ENCODE data around the gene PCED1B. TPM values are rescaled to one million over a fixed set of nuclear protein-coding genes. Genes with fewer than 3 reads are reported as not detected.

Gene PCED1B
- total RNA-seq, 1 experiment from 2014 or later = 0.86 TPM

GRCh38 chr12:47214001-47214619, 134.7 kb downstream of the PCED1B start:
- Histone ChIP-seq H3K9me2 (ENCODE audit: insufficient read depth) (no peaks in the 10 kb centered on the region), H3K27me3 (ENCODE audit: insufficient read depth, low read length) (no peaks in the 10 kb centered on the region), H4K20me1 (ENCODE audit: insufficient read depth) (no peaks in the 10 kb centered on the region), H3K79me2 (ENCODE audit: insufficient read depth, low read length) (no peaks in the 10 kb centered on the region), H3K27ac (ENCODE audit: low read depth, low read length) (no peak overlapping the region), H3K4me3 (replicated peaks in 1 of 2; ENCODE audit: low read depth in 1 of 2, low read length in 2 of 2) (no peak overlapping the region), H3K9me3 (ENCODE audit: control insufficient read depth in 1 of 2, insufficient read depth in 1 of 2, low read depth in 1 of 2, low read length in 2 of 2) (no peaks in the 10 kb centered on the region), H3K36me3 (ENCODE audit: control insufficient read depth in 1 of 2, insufficient read depth in 2 of 2, low read length in 2 of 2) (no peaks in the 10 kb centered on the region), H3K4me1 (ENCODE audit: control insufficient read depth in 1 of 2, insufficient read depth in 2 of 2, low read length in 2 of 2) (peaks cover 3 to 13% of the 10 kb centered on the region in 2 experiments; a peak in 3 of 4 replicates), H2AFZ (ENCODE audit: low read depth, low read length, poor library complexity, severe bottlenecking) (no peak overlapping the region), H3K4me2 (ENCODE audit: low read length) (no peak overlapping the region), H3K9ac (ENCODE audit: low read length) (no peak overlapping the region)
- no TSS peak for BruUV-seq (replicated peaks)
- ATAC-seq (no peak), DNase-seq (ENCODE audit: low read depth, low spot score) (no peak)
- intact Hi-C loops (cut with micrococcal nuclease) = no loop called here
- ChIA-PET RAD21 (ENCODE audit: low non-redundant PET in 1 of 2, low total read pairs in 2 of 2, uncharacterized antibody in 2 of 2, unreplicated experiment in 2 of 2) (no interaction called here), POLR2A (no interaction called here), CTCF (interaction anchor here (1.0 kb wide), 1 partner anchor 13 kb away, joined by 3 read pairs; no protein-coding TSS in a partner anchor)
- TF ChIP-seq CEBPB (IDR thresholded peaks at IDR 0.05; ENCODE audit: low read depth) = no peak
- no peak for TF ChIP-seq YY1 (IDR thresholded peaks at IDR 0.05; ENCODE audit: extremely low read depth, insufficient replicate concordance, low read depth, low read length)
- TF ChIP-seq ZNF274 (IDR thresholded peaks at IDR 0.05; ENCODE audit: low read depth, low read length) = no peak
- TF ChIP-seq ZFX (IDR thresholded peaks at IDR 0.05) = no peak
- no peak for TF ChIP-seq EZH2 (IDR thresholded peaks at IDR 0.05)
- no peak for TF ChIP-seq ELF1 (IDR thresholded peaks at IDR 0.05; ENCODE audit: borderline replicate concordance, low read depth)

DNA sequence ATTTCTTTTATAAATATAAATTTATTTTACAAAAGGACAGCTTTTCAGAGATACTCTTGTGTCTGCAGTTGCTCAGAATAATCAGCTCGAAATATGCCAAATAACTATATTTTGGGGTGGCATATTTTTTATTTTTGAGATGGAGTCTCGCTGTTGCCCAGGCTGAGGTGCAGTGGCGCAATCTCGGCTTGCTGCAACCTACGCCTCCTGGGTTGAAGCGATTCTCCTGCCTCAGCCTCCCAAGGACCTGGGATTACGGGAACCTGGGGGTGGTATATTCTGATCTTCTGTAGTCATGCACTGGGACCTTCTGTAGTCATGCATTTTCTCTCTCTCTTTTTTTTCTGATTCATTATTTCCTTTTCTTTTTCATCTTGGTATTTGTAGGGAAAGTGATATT, 135.3 kb downstream of the PCED1B start:
- ChIA-PET POLR2A (no interaction called here), RAD21 (ENCODE audit: low non-redundant PET in 1 of 2, low total read pairs in 2 of 2, uncharacterized antibody in 2 of 2, unreplicated experiment in 2 of 2) (no interaction called here), CTCF (interaction anchor here (1.0 kb wide), 1 partner anchor 12 kb away, joined by 3 read pairs; no protein-coding TSS in a partner anchor)
- intact Hi-C loops (cut with micrococcal nuclease) = no loop called here
- DNase-seq (ENCODE audit: low read depth, low spot score) = no peak
- BruUV-seq (replicated peaks) = no TSS peak
- no peaks in the 10 kb centered on the region for H3K9me3 ChIP-seq (ENCODE audit: control insufficient read depth in 1 of 2, insufficient read depth in 1 of 2, low read depth in 1 of 2, low read length in 2 of 2)
- H3K27me3 ChIP-seq (ENCODE audit: insufficient read depth, low read length) = no peaks in the 10 kb centered on the region
- no peak for TF ChIP-seq YY1 (IDR thresholded peaks at IDR 0.05; ENCODE audit: extremely low read depth, insufficient replicate concordance, low read depth, low read length)
- TF ChIP-seq SIN3A (IDR thresholded peaks at IDR 0.05; ENCODE audit: low read depth) = no peak
- no peak for TF ChIP-seq ZNF274 (IDR thresholded peaks at IDR 0.05; ENCODE audit: low read depth, low read length)
- no peak for TF ChIP-seq ZFX (IDR thresholded peaks at IDR 0.05)
- TF ChIP-seq, protein P1, sequence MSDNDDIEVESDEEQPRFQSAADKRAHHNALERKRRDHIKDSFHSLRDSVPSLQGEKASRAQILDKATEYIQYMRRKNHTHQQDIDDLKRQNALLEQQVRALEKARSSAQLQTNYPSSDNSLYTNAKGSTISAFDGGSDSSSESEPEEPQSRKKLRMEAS (IDR thresholded peaks at IDR 0.05) = no peak
- no peak for TF ChIP-seq FOSL1 (IDR thresholded peaks at IDR 0.05; ENCODE audit: low read depth)
- TF ChIP-seq RAD21 (IDR thresholded peaks at IDR 0.05; ENCODE audit: low read depth) = no peak
- no peak for TF ChIP-seq CBX3 (IDR thresholded peaks at IDR 0.05; ENCODE audit: low read depth)
- no peak for TF ChIP-seq POLR2A (IDR thresholded peaks at IDR 0.05; ENCODE audit: borderline replicate concordance, extremely low read depth, insufficient read depth, insufficient read length)
- no peak for TF ChIP-seq TCF7L2 (IDR thresholded peaks at IDR 0.05; ENCODE audit: borderline replicate concordance, extremely low read depth, insufficient read depth, insufficient read length)
- no peak for TF ChIP-seq POLR2AphosphoS5 (IDR thresholded peaks at IDR 0.05; ENCODE audit: low read depth, low read length)
- no peak for TF ChIP-seq ELF1 (IDR thresholded peaks at IDR 0.05; ENCODE audit: borderline replicate concordance, low read depth)
- TF ChIP-seq SP1 (IDR thresholded peaks at IDR 0.05; ENCODE audit: low read depth) = no peak
- TF ChIP-seq EZH2phosphoT487 (IDR thresholded peaks at IDR 0.05; ENCODE audit: borderline replicate concordance) = no peak
- no peak for TF ChIP-seq REST (IDR thresholded peaks at IDR 0.05; ENCODE audit: low read depth)
- H4K20me1 ChIP-seq (ENCODE audit: insufficient read depth) = no peaks in the 10 kb centered on the region
- H3K9ac ChIP-seq (ENCODE audit: low read length) = no peak overlapping the region
- H3K79me2 ChIP-seq (ENCODE audit: insufficient read depth, low read length) = no peaks in the 10 kb centered on the region
- no peak overlapping the region for H3K4me2 ChIP-seq (ENCODE audit: low read length)
- no peak overlapping the region for H2AFZ ChIP-seq (ENCODE audit: low read depth, low read length, poor library complexity, severe bottlenecking)
- no peaks in the 10 kb centered on the region for H3K9me2 ChIP-seq (ENCODE audit: insufficient read depth)
- no peaks in the 10 kb centered on the region for H3K36me3 ChIP-seq (ENCODE audit: control insufficient read depth in 1 of 2, insufficient read depth in 2 of 2, low read length in 2 of 2)
- H3K27ac ChIP-seq (ENCODE audit: low read depth, low read length) = no peak overlapping the region
- ATAC-seq = no peak
- H3K4me3 ChIP-seq (replicated peaks in 1 of 2; ENCODE audit: low read depth in 1 of 2, low read length in 2 of 2) = no peak overlapping the region
- H3K4me1 ChIP-seq (ENCODE audit: control insufficient read depth in 1 of 2, insufficient read depth in 2 of 2, low read length in 2 of 2) = peaks cover 7 to 16% of the 10 kb centered on the region in 2 experiments; a peak in 3 of 4 replicates

All from HCT116 (cell line).